Measurements from ENCODE around the gene CSPG4. TPM values are rescaled to one million over a fixed set of nuclear protein-coding genes. Genes with fewer than 3 reads are reported as not detected.

The CSPG4 gene
- total and polyA plus RNA-seq, 10 of the 15 experiments (the other 5 are each of a cell fraction or from before 2014, with no cell fraction given): 0.02 to 2.2 (median 0.76) TPM

- DNase-seq (ENCODE audit: low read depth, low spot score) (no peak), FAIRE-seq (no peak), ATAC-seq (no peak)
- intact Hi-C loops (cut with micrococcal nuclease; ENCODE audit: unreplicated experiment) (no loop called here), in situ Hi-C loops (cut with MboI) (loop anchor here (25.0 kb wide), 1 partner anchor 649 kb away; the partner anchor contains the start of gene PPCDC)
- H4K20me1 ChIP-seq (ENCODE audit: control insufficient read depth, insufficient read depth): no peaks in the 10 kb centered on the region
- POLR2A ChIA-PET: interaction anchor here (0.5 to 1.3 kb wide), 4 partner anchors 13 to 274 kb away, joined by 3 to 6 read pairs (median 4); no protein-coding TSS in a partner anchor
- no peak overlapping the region for H3K9ac ChIP-seq (ENCODE audit: control insufficient read depth, insufficient read depth, low read length)
- no peak overlapping the region for H3K4me2 ChIP-seq (ENCODE audit: control insufficient read depth, insufficient read depth)
- no peaks in the 10 kb centered on the region for H3K27me3 ChIP-seq (replicated peaks in 1 of 2; ENCODE audit: control insufficient read depth in 2 of 2, insufficient read depth in 2 of 2, low read length in 1 of 2)
- SMC1A ChIA-PET (ENCODE audit: uncharacterized antibody, unreplicated experiment): interaction anchor here (0.9 to 1.8 kb wide), 2 partner anchors 20 to 21 kb away, joined by 3 to 4 read pairs; partner anchors contain the start of gene IMP3
- H3K4me3 ChIP-seq: no peak overlapping the region
- no peak for TF ChIP-seq RELA (IDR thresholded peaks at IDR 0.05; ENCODE audit: borderline replicate concordance, partially characterized antibody)
- TF ChIP-seq WRNIP1 (IDR thresholded peaks at IDR 0.05; ENCODE audit: borderline replicate concordance, low read depth, low read length): no peak
- no peak for TF ChIP-seq RELB (IDR thresholded peaks at IDR 0.05; ENCODE audit: low read depth)
- TF ChIP-seq SMC3 (IDR thresholded peaks at IDR 0.05; ENCODE audit: borderline replicate concordance, low read length): no peak
- TF ChIP-seq CHD4 (IDR thresholded peaks at IDR 0.05): no peak
- no peak for TF ChIP-seq SREBF1 (IDR thresholded peaks at IDR 0.05; ENCODE audit: low read length)
- TF ChIP-seq NFIC (IDR thresholded peaks at IDR 0.05; ENCODE audit: low read depth, low read length): no peak
- TF ChIP-seq CHD2 (IDR thresholded peaks at IDR 0.05; ENCODE audit: borderline replicate concordance, low read depth, low read length): no peak
- no peak for TF ChIP-seq RCOR1 (conservative IDR thresholded peaks at IDR 0.05; ENCODE audit: low read depth, low read length)
- TF ChIP-seq STAT3 (IDR thresholded peaks at IDR 0.05; ENCODE audit: low read depth, low read length): no peak
- H2AFZ ChIP-seq (ENCODE audit: control insufficient read depth, low read depth, low read length): no peak overlapping the region
- no peaks in the 10 kb centered on the region; the same call in 1 of the 2 replicates for H3K4me1 ChIP-seq (ENCODE audit: control insufficient read depth, insufficient read depth, low read length)
- RAD21 ChIA-PET (ENCODE audit: unreplicated experiment): no interaction called here
- 22% methylated on average over 3 of the region's 3 CpGs for WGBS (ENCODE audit: insufficient coverage, insufficient replicate concordance, low lambda C conversion rate, missing lambda C conversion rate)
- no peaks in the 10 kb centered on the region for H3K79me2 ChIP-seq (ENCODE audit: control insufficient read depth, insufficient read depth, low read length)
- BruUV-seq (replicated peaks): no TSS peak
- no peaks in the 10 kb centered on the region for H3K36me3 ChIP-seq (ENCODE audit: control insufficient read depth in 2 of 2, insufficient read depth in 2 of 2, low read length in 1 of 2)
- H3K9me3 ChIP-seq (replicated peaks; ENCODE audit: control insufficient read depth, insufficient read depth, low read length): no peaks in the 10 kb centered on the region
- no peak overlapping the region for H3K27ac ChIP-seq (ENCODE audit: control insufficient read depth, insufficient read depth)
- CTCF ChIA-PET: interaction anchor here (1.0 kb wide), 1 partner anchor 22 kb away, joined by 4 read pairs; the partner anchor contains the start of gene IMP3
Observed at GRCh38 chr15:75661756-75662140, 50.9 kb downstream of the CSPG4 start.
